ENCODE measurements around the gene LRP1B. TPM values are rescaled to one million over a fixed set of nuclear protein-coding genes. Genes with fewer than 3 reads are reported as not detected.

LRP1B gene
- polyA plus RNA-seq, 2 of the 4 experiments (the other 2 are of a cell fraction) = 0.03 TPM; not detected in 1

DNA sequence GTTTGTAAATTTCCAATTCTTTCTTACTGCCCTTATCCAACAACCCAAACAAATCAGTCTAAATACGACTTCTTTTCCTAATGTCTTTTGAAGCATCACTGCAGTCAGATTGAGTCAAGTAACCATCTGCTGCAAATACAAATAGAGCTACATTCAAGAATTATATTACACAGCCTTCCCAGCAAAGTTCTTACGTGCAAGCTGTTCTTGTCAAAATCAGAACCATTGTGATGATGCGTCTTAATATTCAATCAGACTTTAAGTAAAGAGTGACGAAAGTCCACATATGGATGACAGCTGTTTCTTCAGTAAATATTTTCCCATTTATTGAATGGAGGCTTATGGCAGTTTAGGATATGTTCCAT, 943.8 kb downstream of the LRP1B start:
- ChIA-PET CTCF (no interaction called here), POLR2A (no interaction called here)
- H3K4me1 ChIP-seq = no peaks in the 10 kb centered on the region
- no peak for DNase-seq (ENCODE audit: low read depth in 1 of 2, low spot score in 1 of 2)
- TF ChIP-seq NFE2L2 (conservative IDR thresholded peaks at IDR 0.05; ENCODE audit: low read length) (no peak), CEBPB (IDR thresholded peaks at IDR 0.05) (no peak), HOXB5 (CRISPR knock-in tag; IDR thresholded peaks at IDR 0.05) (no peak), BHLHE40 (IDR thresholded peaks at IDR 0.05; ENCODE audit: low read depth, low read length) (no peak), TP53 (CRISPR knock-in tag; IDR thresholded peaks at IDR 0.05) (no peak), NR3C1 (IDR thresholded peaks at IDR 0.05) (no peak), SREBF2 (IDR thresholded peaks at IDR 0.05) (no peak), NPAS2 (CRISPR knock-in tag; IDR thresholded peaks at IDR 0.05; ENCODE audit: borderline replicate concordance) (no peak), HDAC2 (IDR thresholded peaks at IDR 0.05) (no peak), MAFK (IDR thresholded peaks at IDR 0.05; ENCODE audit: partially characterized antibody) (no peak), CHD2 (IDR thresholded peaks at IDR 0.05; ENCODE audit: low read length, partially characterized antibody) (no peak), HEYL (CRISPR knock-in tag; IDR thresholded peaks at IDR 0.05) (no peak)
- TF ChIP-seq, protein P1, sequence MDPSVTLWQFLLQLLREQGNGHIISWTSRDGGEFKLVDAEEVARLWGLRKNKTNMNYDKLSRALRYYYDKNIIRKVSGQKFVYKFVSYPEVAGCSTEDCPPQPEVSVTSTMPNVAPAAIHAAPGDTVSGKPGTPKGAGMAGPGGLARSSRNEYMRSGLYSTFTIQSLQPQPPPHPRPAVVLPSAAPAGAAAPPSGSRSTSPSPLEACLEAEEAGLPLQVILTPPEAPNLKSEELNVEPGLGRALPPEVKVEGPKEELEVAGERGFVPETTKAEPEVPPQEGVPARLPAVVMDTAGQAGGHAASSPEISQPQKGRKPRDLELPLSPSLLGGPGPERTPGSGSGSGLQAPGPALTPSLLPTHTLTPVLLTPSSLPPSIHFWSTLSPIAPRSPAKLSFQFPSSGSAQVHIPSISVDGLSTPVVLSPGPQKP (IDR thresholded peaks at IDR 0.05; ENCODE audit: low read depth, low read length) = no peak
- TF ChIP-seq, protein P2, sequence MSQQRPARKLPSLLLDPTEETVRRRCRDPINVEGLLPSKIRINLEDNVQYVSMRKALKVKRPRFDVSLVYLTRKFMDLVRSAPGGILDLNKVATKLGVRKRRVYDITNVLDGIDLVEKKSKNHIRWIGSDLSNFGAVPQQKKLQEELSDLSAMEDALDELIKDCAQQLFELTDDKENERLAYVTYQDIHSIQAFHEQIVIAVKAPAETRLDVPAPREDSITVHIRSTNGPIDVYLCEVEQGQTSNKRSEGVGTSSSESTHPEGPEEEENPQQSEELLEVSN (IDR thresholded peaks at IDR 0.05; ENCODE audit: borderline replicate concordance, low read depth) = no peak
- TF ChIP-seq, protein P3, sequence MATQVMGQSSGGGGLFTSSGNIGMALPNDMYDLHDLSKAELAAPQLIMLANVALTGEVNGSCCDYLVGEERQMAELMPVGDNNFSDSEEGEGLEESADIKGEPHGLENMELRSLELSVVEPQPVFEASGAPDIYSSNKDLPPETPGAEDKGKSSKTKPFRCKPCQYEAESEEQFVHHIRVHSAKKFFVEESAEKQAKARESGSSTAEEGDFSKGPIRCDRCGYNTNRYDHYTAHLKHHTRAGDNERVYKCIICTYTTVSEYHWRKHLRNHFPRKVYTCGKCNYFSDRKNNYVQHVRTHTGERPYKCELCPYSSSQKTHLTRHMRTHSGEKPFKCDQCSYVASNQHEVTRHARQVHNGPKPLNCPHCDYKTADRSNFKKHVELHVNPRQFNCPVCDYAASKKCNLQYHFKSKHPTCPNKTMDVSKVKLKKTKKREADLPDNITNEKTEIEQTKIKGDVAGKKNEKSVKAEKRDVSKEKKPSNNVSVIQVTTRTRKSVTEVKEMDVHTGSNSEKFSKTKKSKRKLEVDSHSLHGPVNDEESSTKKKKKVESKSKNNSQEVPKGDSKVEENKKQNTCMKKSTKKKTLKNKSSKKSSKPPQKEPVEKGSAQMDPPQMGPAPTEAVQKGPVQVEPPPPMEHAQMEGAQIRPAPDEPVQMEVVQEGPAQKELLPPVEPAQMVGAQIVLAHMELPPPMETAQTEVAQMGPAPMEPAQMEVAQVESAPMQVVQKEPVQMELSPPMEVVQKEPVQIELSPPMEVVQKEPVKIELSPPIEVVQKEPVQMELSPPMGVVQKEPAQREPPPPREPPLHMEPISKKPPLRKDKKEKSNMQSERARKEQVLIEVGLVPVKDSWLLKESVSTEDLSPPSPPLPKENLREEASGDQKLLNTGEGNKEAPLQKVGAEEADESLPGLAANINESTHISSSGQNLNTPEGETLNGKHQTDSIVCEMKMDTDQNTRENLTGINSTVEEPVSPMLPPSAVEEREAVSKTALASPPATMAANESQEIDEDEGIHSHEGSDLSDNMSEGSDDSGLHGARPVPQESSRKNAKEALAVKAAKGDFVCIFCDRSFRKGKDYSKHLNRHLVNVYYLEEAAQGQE (IDR thresholded peaks at IDR 0.05) = no peak
- TF ChIP-seq, protein P4, sequence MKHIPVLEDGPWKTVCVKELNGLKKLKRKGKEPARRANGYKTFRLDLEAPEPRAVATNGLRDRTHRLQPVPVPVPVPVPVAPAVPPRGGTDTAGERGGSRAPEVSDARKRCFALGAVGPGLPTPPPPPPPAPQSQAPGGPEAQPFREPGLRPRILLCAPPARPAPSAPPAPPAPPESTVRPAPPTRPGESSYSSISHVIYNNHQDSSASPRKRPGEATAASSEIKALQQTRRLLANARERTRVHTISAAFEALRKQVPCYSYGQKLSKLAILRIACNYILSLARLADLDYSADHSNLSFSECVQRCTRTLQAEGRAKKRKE (CRISPR knock-in tag; IDR thresholded peaks at IDR 0.05; ENCODE audit: low read depth) = no peak
- TF ChIP-seq, protein P5, sequence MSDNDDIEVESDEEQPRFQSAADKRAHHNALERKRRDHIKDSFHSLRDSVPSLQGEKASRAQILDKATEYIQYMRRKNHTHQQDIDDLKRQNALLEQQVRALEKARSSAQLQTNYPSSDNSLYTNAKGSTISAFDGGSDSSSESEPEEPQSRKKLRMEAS (IDR thresholded peaks at IDR 0.05) = no peak
- FAIRE-seq = no peak
- H3K27ac ChIP-seq = no peak overlapping the region
- H3K9me3 ChIP-seq = no peaks in the 10 kb centered on the region
- no peak overlapping the region for H3K4me2 ChIP-seq
- ATAC-seq = no peak
- WGBS (ENCODE audit: missing lambda C conversion rate) = 46% methylated on average over 4 of the region's 4 CpGs
- H3K4me3 ChIP-seq = no peak overlapping the region

DNA sequence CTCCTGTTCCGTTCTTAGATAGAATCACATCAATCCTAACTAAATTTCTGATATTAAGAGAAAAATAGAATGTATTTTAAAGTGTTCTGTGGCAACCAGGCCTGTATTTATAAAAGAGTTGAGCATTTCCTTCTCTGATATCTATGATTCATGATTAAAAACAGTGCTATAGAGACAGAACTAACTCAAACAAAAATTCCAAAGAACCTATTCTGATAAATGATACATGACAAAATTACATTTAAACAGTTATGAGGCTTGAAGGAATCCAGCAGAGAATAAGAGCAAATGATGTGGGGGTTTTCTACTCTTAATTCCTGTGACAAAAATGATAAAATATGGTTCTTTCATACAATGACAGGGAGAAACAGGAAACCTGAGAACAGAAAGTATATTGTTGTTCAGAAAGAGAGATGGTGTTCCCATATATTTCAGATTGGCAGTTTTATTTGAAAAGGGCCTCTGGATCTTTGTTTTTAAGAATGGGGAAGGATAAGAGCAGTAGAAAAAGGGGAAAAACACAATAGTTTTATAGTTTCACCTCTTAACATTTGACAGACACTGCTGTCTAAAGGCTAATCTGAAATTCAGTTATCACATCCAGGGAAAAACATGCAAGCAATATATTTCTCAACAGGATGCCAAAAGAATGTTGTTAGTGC, 944.3 kb downstream of the LRP1B start:
- WGBS (ENCODE audit: missing lambda C conversion rate) = 50% methylated on average over 1 of the region's 1 CpG
- H3K4me2 ChIP-seq = no peak overlapping the region
- TF ChIP-seq KDM1A (IDR thresholded peaks at IDR 0.05; ENCODE audit: low read depth) = no peak
- H3K4me3 ChIP-seq = no peak overlapping the region
- POLR2A ChIA-PET = no interaction called here
- no peaks in the 10 kb centered on the region for H3K9me3 ChIP-seq
- no peak overlapping the region for H3K27ac ChIP-seq
- no peaks in the 10 kb centered on the region for H3K4me1 ChIP-seq
- CTCF ChIA-PET = no interaction called here
- no peak for FAIRE-seq
- no peak for DNase-seq (ENCODE audit: low read depth in 1 of 2, low spot score in 1 of 2)
- no peak for ATAC-seq

Measured in A549 (cell line).